ENCODE results near the gene C1orf35.
"Not testable (repeated sequence)": the region's sequence is repeated elsewhere in the genome, so short reads cannot be mapped to it uniquely, and the experiment has no call there.

The C1orf35 gene

DNA sequence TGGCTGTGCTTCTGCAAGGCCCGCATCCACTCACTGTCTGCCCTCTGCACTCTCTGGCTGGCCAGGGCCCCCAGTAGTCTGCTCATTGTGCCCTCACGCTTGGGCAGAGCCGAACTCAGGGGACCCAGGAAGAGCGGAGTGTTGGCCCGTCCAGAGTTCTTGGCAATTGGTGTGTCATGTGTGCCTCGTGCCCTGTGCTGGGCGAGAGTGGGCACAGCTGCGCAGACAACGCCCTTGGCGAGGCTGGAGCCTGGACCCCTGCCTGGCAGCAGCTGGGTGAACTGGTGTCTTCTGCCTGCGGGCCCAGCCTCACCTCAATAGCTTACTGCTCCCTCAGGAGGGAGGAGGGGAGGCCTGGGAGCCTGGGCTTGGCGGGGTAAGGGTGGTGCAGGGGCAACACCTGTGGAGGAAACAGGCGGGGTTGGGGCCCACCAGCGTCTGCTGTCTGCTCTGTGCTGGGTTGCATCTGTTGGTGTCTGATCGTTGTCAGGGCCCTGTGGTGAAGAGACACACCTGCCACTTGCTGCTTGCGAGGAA, 39.1 kb upstream of the C1orf35 start:
- DNase-seq, result no peak

DNA sequence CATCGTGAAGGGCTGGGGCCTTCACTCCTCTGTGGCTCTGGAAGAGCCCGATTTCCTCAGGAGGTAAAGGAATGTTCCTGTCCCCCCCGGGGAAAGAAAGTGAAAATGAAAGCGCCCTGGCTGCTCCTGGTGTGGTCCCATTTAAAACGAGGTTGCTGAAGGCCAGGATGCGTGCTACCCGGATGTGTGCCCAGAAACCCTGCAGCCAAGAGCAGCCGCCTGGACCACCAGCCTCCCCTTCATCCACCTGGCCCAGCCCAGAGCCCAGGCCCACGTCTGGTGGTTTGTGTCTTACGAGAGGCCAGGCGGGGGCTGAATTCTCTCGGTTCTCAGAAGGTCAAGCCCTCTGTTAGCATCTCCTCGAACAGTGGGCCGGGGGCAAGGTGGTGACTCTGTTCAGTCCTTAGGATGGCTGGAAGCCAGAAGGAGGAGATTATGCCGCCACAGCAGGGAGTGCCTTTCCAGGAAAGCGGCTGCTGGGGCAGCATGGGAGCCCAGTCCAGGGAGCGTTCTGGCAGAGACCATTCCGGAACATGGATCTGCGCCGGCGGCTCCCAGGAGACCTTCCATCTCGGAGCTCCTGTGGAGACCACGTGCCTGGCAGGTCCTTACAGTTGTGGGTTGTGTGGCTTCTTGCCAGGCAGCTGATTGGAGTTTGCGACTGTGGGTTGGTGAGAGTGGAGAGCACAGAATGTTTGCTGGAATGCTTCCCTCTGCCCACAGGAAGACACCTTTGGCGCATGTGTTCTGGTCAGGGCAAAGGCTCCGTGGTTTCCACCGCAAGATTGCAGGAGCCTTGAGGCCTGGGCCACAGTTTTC, 38.3 kb upstream of the C1orf35 start:
- no peak for DNase-seq

GRCh38 chr1:228140724-228141225, 37.6 kb upstream of the C1orf35 start:
- DNase-seq, result no peak

DNA sequence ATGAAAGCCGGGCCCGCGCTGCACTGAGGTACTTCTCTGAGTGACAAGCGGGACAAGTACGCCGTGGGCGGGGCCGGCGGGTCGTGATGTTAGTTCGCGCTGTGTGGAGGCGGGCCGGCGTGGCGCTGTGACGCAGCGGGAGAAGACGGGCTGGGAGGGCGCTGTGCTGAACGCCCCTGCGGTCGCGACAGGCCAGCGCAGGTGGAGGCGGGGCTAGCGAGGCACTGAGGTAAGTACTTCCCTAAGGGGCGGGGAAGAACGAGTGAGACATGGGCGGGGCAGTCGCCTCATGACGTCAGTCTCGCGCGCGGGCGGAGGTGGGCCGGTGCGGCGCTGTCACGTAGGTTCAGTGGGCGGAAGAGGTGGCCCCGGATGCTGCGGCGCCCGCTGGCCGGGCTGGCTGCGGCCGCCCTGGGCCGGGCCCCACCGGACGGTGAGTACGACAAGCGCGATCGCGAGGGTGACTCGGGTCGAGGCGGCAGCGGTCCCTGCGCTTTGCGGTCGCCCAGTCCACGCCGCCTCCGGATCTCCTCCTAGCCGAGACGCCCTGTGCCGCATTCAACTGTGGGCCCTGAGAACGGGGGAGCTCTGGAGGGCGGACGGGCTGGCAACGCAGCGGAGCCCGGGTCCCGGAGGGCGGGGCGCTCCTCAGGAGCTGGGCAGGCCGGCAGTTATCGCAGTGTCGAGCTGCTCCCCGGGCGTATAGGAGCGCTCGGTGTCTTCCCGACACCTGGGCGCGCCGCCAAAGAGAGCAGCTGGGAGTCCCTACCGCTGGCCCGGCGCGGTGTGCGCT, 37.0 kb upstream of the C1orf35 start, which contains the start of gene GUK1:
TSS of gene GUK1 (plus strand) at position 349 of the 793 bp plus-strand sequence. CDS start at position 373, 24 bp downstream.
- DNase-seq, result peak; percentile 98 to 99

GRCh38 chr1:228139406-228139930, 36.3 kb upstream of the C1orf35 start:
- no peak for DNase-seq

- no peak for DNase-seq
Measured at GRCh38 chr1:228136901-228137300, 33.8 kb upstream of the C1orf35 start.

- no peak for DNase-seq
Measured at GRCh38 chr1:228134591-228134990, 31.5 kb upstream of the C1orf35 start.

GRCh38 chr1:228131766-228132165, 28.6 kb upstream of the C1orf35 start:
- no peak for DNase-seq

DNA sequence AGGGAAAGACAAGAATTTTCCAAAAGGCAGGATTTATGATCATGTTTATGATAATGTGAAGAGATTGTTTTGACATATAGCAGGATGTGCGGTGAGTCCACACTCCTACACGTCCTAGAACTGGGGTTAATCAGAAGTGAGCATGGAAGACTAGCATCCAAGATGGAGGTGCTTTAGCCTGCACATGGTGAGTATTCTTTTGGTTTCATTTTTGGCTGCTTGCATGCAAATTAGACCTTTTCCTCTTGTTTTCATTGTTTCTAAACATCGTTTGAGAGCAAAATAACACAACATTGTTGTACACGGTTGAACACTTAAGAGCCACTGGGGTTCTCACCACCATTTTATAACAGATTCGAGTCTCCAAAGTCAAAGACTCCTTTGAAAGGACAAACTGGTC, 22.1 kb upstream of the C1orf35 start:
- no peak for DNase-seq

DNA sequence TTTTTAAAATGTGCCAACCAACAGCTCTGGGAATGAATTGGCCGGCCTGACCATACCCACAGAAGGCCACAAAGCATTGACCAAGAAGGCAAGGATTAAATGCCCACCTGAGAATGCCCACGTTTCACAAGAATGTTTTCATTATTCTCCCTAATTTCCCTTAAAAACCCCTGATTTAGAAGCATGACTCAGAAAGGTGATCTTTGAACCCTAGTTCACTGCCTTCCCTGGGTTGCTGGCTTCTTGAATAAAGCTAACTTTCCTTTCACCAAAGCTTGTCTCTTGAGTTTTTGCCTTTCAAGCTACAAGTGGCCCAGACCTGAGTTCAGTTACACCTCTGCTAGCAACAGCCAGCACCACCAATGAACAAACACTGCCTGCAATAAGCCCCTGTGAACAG, 20.4 kb upstream of the C1orf35 start:
- no peak for DNase-seq

DNA sequence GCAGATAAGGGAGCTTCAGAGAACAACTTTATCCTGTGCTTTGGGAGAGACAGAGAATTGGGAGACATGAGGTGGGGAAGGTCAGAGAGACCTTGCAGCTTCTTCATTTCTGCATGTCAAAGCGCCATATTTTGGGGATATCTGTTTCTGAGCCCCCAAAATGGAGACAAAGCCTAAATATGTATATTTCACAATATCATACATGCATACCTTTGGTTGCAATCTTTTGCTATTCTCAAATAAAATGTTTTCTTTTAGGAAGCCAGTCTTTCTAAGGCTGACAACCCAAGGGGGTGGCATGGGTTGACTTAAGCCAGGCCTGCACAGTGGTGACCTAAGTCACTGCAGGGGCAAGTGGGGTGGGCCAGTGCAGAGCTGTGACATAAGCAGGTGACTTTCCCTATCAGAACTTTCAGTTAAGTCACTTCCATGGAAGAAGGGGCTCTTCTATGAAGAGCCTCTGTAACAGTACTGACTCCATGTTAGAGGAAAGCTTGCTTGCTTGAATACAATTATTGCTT, 19.9 kb upstream of the C1orf35 start:
- no peak for DNase-seq

DNA sequence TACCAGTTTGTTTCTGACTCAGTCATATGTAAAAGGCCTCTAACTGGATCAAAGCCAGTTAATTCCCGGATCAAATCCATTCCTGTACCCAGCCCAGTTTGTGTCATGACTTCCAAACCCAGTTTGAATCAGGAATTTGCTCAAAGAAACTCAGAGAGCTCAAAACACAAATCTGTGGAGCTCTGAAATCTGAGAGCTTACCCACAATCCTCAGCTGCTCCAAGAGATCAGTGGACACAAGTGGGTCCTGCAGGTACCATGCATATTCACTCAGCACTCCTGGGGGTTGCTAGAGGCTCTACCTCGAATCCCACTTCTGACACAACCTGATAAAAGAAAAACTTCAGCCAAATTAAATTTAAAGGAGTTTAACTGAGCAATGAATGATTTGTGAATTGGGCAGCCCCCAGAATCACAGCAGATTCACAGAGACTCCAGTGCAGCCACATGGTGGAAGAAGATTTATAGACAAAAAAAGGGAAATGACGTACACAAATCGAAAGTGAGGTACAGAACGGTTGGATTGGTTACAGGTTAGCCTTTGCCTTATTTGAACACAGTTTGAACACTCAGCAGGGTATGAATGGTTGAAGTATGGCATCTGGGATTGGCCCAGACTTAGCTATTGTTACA, 17.8 kb upstream of the C1orf35 start:
- DNase-seq, result no peak

DNA sequence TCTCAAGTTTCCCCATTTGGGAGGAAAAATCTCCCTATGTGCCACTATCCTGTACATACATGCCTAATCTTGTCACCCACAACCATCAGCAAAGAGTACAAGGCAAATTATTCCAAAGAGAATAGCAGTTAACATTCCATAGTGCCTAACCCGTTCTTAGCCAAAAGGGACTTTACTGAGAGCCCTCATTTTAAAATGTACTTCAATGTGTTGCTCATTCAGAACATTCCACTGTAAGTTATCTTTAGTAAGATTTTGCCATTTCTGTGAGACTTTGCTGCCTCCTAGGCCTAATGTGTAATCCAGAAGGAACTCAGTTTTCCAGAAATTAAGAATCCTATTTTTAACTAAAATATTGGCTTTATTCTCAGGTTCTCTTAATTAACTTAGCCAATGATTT, 17.2 kb upstream of the C1orf35 start:
- no peak for DNase-seq

- no peak for DNase-seq
Measured at GRCh38 chr1:228118040-228118439, 14.9 kb upstream of the C1orf35 start.

DNA sequence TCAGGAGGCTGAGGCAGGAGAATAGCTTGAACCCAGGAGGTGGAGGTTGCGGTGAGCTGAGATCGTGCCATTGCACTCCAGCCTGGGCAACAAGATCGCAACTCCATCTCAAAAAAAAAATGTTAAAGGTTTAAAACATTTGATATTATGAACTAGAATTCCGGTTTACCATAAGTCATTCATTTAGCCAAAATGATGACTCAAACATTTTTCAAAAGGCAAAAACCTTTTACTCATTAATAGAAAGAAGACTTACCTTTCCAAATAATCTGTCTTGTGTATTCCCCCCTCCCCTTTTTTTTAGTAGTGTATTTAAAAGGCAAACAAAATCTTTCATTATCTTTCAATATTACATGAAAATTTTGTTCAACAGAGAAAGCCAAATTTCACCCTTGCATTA, 14.2 kb upstream of the C1orf35 start:
- DNase-seq, result no peak

DNA sequence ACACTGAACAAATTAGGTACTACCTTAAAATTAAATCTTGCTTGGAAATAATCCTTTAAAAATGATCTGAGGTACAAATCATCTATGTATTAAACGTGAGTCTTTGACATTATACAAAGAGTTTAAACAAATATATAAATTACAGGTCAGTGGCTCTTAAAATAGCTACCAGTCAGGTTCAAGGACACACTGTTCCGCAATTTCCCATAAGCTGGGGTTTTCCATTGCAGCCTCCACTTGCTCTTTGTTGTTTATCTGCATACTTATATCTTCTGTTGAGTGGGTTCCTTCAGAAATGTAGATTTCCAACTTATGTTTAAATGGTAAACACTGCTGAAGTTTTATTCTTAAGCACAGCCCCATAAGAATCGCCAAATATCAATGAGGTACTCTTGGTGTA, 11.7 kb upstream of the C1orf35 start:
- DNase-seq, result no peak

DNA sequence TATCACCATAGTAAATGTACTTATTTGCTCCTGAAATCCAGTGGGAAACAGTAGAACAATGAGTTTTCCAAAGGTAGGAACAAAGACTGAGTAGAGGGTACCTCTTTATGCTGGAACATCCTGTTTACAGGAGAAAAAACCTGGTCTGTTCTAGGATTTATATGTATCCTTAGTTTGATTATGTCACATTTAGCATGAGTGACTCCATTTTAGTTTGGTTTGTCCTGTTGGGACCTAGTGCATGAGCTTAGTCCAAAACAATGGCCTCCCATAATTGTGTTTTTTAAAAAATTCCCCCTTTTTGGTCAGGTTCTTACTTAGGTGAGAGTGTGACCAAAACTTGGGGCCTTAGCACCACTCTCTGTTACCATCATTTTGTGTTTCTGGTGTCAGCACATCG, 9.5 kb upstream of the C1orf35 start:
- DNase-seq, result no peak

- no peak for DNase-seq
Measured at GRCh38 chr1:228112167-228112566, 9.0 kb upstream of the C1orf35 start.

DNA sequence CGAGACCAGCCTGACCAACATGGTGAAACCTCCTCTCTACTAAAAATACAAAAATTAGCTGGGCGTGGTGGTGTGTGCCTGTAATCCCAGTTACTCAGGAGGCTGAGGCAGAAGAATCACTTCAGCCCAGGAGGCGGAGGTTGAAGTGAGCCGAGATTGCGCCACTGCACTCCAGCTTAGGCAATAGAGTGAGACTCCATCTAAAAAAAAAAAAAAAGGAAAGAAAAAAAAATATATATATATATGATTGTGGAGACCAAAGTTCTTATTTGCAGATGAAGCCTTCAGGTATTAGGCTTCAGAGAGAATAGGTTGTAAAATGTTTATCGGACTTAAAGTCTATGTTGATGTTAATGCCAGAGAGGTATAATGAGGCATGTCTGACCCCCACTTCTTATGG, 8.2 kb upstream of the C1orf35 start:
- not testable (repeated sequence) for DNase-seq

- DNase-seq, result no peak
Measured at GRCh38 chr1:228110556-228110955, 7.4 kb upstream of the C1orf35 start.

GRCh38 chr1:228109962-228110488, 6.9 kb upstream of the C1orf35 start:
- DNase-seq, result no peak
